CD14-positive monocyte (primary cell): ENCODE results near the gene ZNF831. TPM values are rescaled to one million over a fixed set of nuclear protein-coding genes. Genes with fewer than 3 reads are reported as not detected.

ENCODE experiments used
- DNase-seq, 3 donors: peaks; one replicate each; pipeline ENCODE4 v3.0.0-alpha.2; 2011 to 2022
- H2AFZ ChIP-seq: 2 replicates; pipeline ENCODE4 v1.6.0; 2012; ENCODE audit warnings: mild to moderate bottlenecking, low read depth, low read length, inconsistent platforms; ENCODE audit not compliant: insufficient read depth, poor library complexity, severe bottlenecking
- H3K27ac ChIP-seq, 2 donors: 1 replicate in 1 of 2; 2 replicates in 1 of 2; pipeline ENCODE4 v1.5.1; 2012 to 2013; ENCODE audit warnings: low read length in 2 of 2, control low read depth in 1 of 2, inconsistent platforms in 1 of 2, low read depth in 1 of 2, mild to moderate bottlenecking in 1 of 2
- H3K27me3 ChIP-seq, 2 donors: one replicate each; pipeline versions ENCODE4 v1.6.0 to v1.6.1; 2011 to 2013; ENCODE audit warnings: low read length in 2 of 2; ENCODE audit not compliant: control insufficient read depth in 2 of 2, insufficient read depth in 2 of 2
- H3K36me3 ChIP-seq, 2 donors: replicated peaks in 1 of 2; 1 replicate in 1 of 2; 2 replicates in 1 of 2; pipeline versions ENCODE4 v1.5.1 to v1.6.1; 2012 to 2013; ENCODE audit warnings: low read length in 2 of 2, control low read depth in 1 of 2, inconsistent platforms in 1 of 2, mild to moderate bottlenecking in 1 of 2; ENCODE audit not compliant: insufficient read depth in 2 of 2, control insufficient read depth in 1 of 2
- H3K4me1 ChIP-seq, 2 donors: 1 replicate in 1 of 2; 2 replicates in 1 of 2; pipeline versions ENCODE4 v1.5.1 to v1.6.1; 2012 to 2013; ENCODE audit warnings: low read length in 2 of 2, control low read depth in 1 of 2, inconsistent platforms in 1 of 2, mild to moderate bottlenecking in 1 of 2, moderate library complexity in 1 of 2; ENCODE audit not compliant: insufficient read depth in 2 of 2, control insufficient read depth in 1 of 2
- H3K4me2 ChIP-seq: replicated peaks from 2 replicates; pipeline ENCODE3; 2012; ENCODE audit warnings: low read length, moderate library complexity, mild to moderate bottlenecking; ENCODE audit not compliant: poor library complexity, severe bottlenecking; ENCODE audit errors: extremely low read depth
- H3K4me3 ChIP-seq, 3 experiments: fragments of 200-600 bp in 1 of 3; sonication (generic) in 1 of 3; replicated peaks in 1 of 3; 1 replicate in 2 of 3; 2 replicates in 1 of 3; pipeline ENCODE4 v1.5.1; 2011 to 2013; ENCODE audit warnings: low read length in 3 of 3, mild to moderate bottlenecking in 3 of 3, control low read depth in 2 of 3, low read depth in 2 of 3, inconsistent platforms in 1 of 3, moderate library complexity in 1 of 3
- H3K79me2 ChIP-seq: 2 replicates; pipeline ENCODE4 v1.6.0; 2012; ENCODE audit warnings: mild to moderate bottlenecking, control low read depth, inconsistent platforms, low read length, moderate library complexity; ENCODE audit not compliant: insufficient read depth
- H3K9ac ChIP-seq: 2 replicates; pipeline ENCODE4 v1.6.0; 2017; ENCODE audit warnings: low read length, mild to moderate bottlenecking; ENCODE audit not compliant: insufficient read depth, poor library complexity, severe bottlenecking
- H3K9me3 ChIP-seq, 2 donors: replicated peaks in 1 of 2; 1 replicate in 1 of 2; 2 replicates in 1 of 2; pipeline versions ENCODE4 v1.5.1 to v1.6.1; 2012 to 2013; ENCODE audit warnings: low read length in 2 of 2, control low read depth in 1 of 2; ENCODE audit not compliant: control insufficient read depth in 1 of 2, insufficient read depth in 1 of 2
- H4K20me1 ChIP-seq: 2 replicates; pipeline ENCODE4 v1.6.0; 2012; ENCODE audit warnings: mild to moderate bottlenecking, low read length, control low read depth, moderate library complexity; ENCODE audit not compliant: insufficient read depth
- H3K27ac Mint-ChIP-seq, 7 donors: one replicate each; pipeline ENCODE4 v1.8.0; 2020; ENCODE audit warnings: mild to moderate bottlenecking in 7 of 7, mixed read lengths in 7 of 7, moderate library complexity in 6 of 7, inconsistent platforms in 2 of 7
- H3K27me3 Mint-ChIP-seq, 3 donors: one replicate each; pipeline ENCODE4 v1.8.0; 2021 to 2022; ENCODE audit warnings: low read depth in 3 of 3, mild to moderate bottlenecking in 3 of 3, mixed read lengths in 3 of 3, moderate library complexity in 3 of 3, inconsistent platforms in 1 of 3
- H3K36me3 Mint-ChIP-seq, 2 donors: one replicate each; pipeline ENCODE4 v1.8.0; 2020; ENCODE audit warnings: mixed read lengths in 2 of 2, inconsistent platforms in 1 of 2, mild to moderate bottlenecking in 1 of 2
- H3K4me1 Mint-ChIP-seq: one replicate; pipeline ENCODE4 v1.8.0; 2020; ENCODE audit warnings: mild to moderate bottlenecking, mixed read lengths
- H3K4me3 Mint-ChIP-seq, 2 donors: one replicate each; pipeline ENCODE4 v1.8.0; 2020; ENCODE audit warnings: mild to moderate bottlenecking in 2 of 2, mixed read lengths in 2 of 2, moderate library complexity in 1 of 2
- H3K9me3 Mint-ChIP-seq, 7 donors: one replicate each; pipeline ENCODE4 v1.8.0; 2020 to 2022; ENCODE audit warnings: mixed read lengths in 7 of 7, mild to moderate bottlenecking in 6 of 7, moderate library complexity in 6 of 7, inconsistent platforms in 2 of 7
- CTCF ChIP-seq: fragments of 200-600 bp; IDR thresholded peaks from one replicate; pipeline ENCODE4 v1.8.0; 2022; ENCODE audit warnings: antibody characterized with exemption, mild to moderate bottlenecking
- WGBS: methylation state at CpG from one replicate; pipeline ENCODE4 v1.1.5; 2013; ENCODE audit warnings: missing lambda C conversion rate; ENCODE audit not compliant: insufficient coverage; 5-methylcytosine and 5-hydroxymethylcytosine counted together
- intact Hi-C, 2 donors: fragments of 100-400 bp; cut with micrococcal nuclease; formaldehyde crosslinking; loops; one replicate each; pipeline versions ENCODE4 v1.15.0 to v1.15.1; 2023
- polyA plus RNA-seq, 3 donors: library from polyadenylated mRNA; depleted of rRNA in 1 of 3; unstranded in 2 of 3; stranded (reverse) in 1 of 3; fragments of 300-500 nt in 2 of 3; fragments of >200 nt in 1 of 3; fragmentation: Illumina TruSeq in 2 of 3; gene quantifications; 1 replicate in 2 of 3; 2 replicates in 1 of 3; pipeline ENCODE4 v1.2.3, GENCODE V29; 2012 to 2021

The ZNF831 gene
- polyA plus RNA-seq, 3 donors: 0.03 to 0.09 TPM; not detected in 1

- Histone ChIP-seq H2AFZ (no peak overlapping the region), H4K20me1 (no peaks in the 10 kb centered on the region), H3K4me2 (no peak overlapping the region), H3K4me3 (no peak overlapping the region), H3K27ac (no peak overlapping the region), H3K4me1 (no peaks in the 10 kb centered on the region), H3K9ac (no peak overlapping the region), H3K9me3 (no peaks in the 10 kb centered on the region), H3K27me3 (no peaks in the 10 kb centered on the region), H3K36me3 (no peaks in the 10 kb centered on the region), H3K79me2 (no peaks in the 10 kb centered on the region)
- Mint-ChIP-seq H3K4me1 (peaks cover 1% of the 10 kb centered on the region), H3K9me3 (peaks cover 0 to 2% (median 0%) of the 10 kb centered on the region in 7 donors), H3K36me3 (no peaks in the 10 kb centered on the region), H3K4me3 (no peak overlapping the region), H3K27ac (no peak overlapping the region), H3K27me3 (peaks cover 0 to 8% (median 3%) of the 10 kb centered on the region in 3 donors)
- WGBS: 85% methylated on average over 2 of the region's 2 CpGs
- peak; percentile 47 to 65 (median 62) for DNase-seq
- peak; percentile 84 for TF ChIP-seq CTCF
- intact Hi-C loops: loop anchor here (2.0 to 5.0 kb wide), 3 partner anchors 119 to 336 kb away; no protein-coding TSS in a partner anchor
Measured at GRCh38 chr20:59207742-59208357, 44.2 kb downstream of the ZNF831 start.

GRCh38 chr20:59210186-59210585 is 46.6 kb downstream of the ZNF831 start:
- DNase-seq: no peak
- Histone ChIP-seq H3K9ac (no peak overlapping the region), H3K27me3 (no peaks in the 10 kb centered on the region), H3K27ac (no peak overlapping the region), H3K36me3 (no peaks in the 10 kb centered on the region), H3K9me3 (no peaks in the 10 kb centered on the region), H3K4me1 (no peaks in the 10 kb centered on the region), H3K4me2 (no peak overlapping the region), H3K79me2 (no peaks in the 10 kb centered on the region), H3K4me3 (no peak overlapping the region), H4K20me1 (no peaks in the 10 kb centered on the region), H2AFZ (no peak overlapping the region)
- H3K4me1 Mint-ChIP-seq: peaks cover 1% of the 10 kb centered on the region
- no peak for TF ChIP-seq CTCF
- H3K27ac Mint-ChIP-seq: peak overlapping the region in 1 of 7 donors; percentile 34
- 91% methylated on average over 9 of the region's 11 CpGs for WGBS
- no peaks in the 10 kb centered on the region for H3K36me3 Mint-ChIP-seq
- peaks cover 0 to 5% (median 0%) of the 10 kb centered on the region in 7 donors for H3K9me3 Mint-ChIP-seq
- intact Hi-C loops: no loop called here
- H3K4me3 Mint-ChIP-seq: no peak overlapping the region
- peaks cover 0 to 8% (median 3%) of the 10 kb centered on the region in 3 donors for H3K27me3 Mint-ChIP-seq
